ENCODE data around the gene MTMR11.
"Not testable (repeated sequence)": the region's sequence is repeated elsewhere in the genome, so short reads cannot be mapped to it uniquely, and the experiment has no call there.

The MTMR11 gene, protein sequence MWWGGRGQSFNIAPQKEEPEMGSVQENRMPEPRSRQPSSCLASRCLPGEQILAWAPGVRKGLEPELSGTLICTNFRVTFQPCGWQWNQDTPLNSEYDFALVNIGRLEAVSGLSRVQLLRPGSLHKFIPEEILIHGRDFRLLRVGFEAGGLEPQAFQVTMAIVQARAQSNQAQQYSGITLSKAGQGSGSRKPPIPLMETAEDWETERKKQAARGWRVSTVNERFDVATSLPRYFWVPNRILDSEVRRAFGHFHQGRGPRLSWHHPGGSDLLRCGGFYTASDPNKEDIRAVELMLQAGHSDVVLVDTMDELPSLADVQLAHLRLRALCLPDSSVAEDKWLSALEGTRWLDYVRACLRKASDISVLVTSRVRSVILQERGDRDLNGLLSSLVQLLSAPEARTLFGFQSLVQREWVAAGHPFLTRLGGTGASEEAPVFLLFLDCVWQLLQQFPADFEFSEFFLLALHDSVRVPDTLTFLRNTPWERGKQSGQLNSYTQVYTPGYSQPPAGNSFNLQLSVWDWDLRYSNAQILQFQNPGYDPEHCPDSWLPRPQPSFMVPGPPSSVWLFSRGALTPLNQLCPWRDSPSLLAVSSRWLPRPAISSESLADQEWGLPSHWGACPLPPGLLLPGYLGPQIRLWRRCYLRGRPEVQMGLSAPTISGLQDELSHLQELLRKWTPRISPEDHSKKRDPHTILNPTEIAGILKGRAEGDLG

DNA sequence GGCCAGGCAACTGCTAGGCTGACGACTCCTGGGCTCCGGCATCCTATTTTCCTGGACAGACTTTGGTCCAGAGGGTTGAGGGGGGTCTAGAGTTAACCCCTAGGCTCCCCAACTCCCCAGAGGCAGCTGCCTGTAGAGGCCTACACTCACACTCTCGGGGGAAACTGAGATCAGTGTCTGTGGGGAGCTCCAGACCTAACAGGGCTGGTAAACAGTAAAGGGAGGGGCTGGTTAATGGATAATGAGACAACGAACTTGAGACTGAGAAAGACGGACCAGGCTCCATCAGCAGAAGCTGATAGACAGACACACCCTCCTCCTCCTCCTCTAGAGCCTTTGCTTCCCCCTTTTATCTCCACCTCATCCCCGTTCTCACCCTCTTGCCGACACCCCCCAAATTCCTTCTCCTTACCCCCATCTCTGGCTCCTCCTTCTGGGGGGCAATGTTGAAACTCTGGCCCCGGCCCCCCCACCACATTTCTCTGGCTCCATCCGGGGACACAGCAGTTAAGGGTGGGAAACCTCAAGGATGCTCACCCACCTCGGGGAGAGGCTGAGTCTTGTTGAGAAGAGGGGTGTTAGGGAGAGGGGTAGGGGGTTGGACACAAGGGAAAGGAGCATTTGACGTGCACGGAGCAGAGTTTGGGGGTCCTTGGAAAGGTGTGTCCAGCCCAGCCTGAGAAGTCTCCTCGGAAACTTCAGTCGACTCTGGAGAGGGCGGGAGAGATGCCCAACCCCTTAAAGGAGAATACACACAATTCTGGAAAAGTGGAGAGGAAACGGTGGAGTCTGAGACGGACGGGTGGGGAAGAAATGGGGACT lies at the start of gene MTMR11:
Gene MTMR11 (minus strand): TSS at position 710 of the 822 bp plus-strand sequence. CDS start 232 bp downstream, at position 478.
- Mint-ChIP-seq H3K9me3 (no peaks in the 10 kb centered on the region), H3K27me3 (no peaks in the 10 kb centered on the region), H3K27ac (peak within 1 kb of the TSS in 1 of 2 donors; percentile 85), H3K4me1 (peaks cover 40% of the 10 kb centered on the region), H3K4me3 (peak within 1 kb of the TSS; percentile 55 to 65)
- ATAC-seq (no peak), DNase-seq (no peak)

DNA sequence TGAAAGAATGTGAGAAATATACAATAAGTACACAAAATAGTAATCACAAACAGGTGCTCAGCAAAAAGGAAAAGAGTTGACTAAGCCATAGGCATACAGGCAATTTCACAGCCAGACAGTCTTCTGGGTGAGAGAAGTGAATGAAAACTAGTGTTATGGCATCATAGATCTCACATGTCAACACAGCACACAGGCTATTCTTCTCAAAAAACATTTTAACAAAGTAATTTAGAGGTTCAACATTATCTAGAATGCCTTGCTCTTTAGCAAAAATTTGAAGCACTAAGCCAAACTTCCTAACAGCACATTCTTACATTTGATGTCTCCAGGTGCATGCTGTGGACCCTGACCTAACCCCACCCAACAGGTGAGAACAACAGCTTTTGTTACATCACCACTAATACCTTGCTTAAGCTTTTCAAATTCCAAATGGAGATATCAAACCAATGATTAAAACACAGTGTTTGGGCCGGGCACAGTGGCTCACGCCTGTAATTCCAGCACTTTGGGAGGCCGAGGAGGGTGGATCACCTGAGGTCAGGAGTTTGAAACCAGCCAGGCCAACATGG lies 43.4 kb upstream of the MTMR11 start:
- peak overlapping the region in 1 of 2 donors; percentile 3 for H3K4me3 Mint-ChIP-seq

DNA sequence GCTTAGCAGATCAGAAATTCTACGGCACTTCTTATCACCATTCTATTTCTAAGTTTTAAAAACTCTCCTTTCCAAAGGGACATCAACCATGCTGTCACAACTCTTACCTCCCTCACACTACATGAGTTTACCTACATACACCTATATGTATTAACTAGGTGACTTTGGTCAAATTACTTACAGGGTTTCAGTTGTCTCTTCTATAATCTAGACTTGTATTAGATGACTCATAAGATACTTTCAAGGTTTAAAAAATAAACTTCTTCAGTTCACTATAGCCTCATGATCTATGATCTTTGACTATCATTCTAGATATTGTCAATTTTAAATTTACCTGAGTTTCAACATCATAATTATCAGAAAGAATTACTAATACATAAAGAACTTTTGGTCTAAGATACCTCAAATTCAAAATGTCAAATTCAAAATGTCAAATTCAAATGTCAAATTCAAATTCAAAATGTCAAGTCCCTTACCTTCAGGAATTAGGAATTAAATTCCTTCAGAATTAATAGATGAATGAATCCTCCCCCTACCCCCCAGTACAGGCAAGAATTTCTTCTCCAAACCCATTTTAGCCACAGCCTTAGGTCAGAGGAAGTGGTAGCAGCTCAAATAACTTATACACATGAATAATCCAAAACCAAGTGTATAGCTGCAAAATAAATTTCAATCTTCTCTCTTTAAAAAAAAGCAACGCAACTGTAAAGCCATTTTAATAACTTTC lies 42.7 kb upstream of the MTMR11 start:
- Mint-ChIP-seq H3K27ac (no peak overlapping the region), H3K4me1 (peaks cover 35% of the 10 kb centered on the region), H3K4me3 (peak overlapping the region in 1 of 2 donors; percentile 3), H3K9me3 (no peaks in the 10 kb centered on the region), H3K27me3 (no peaks in the 10 kb centered on the region)
- ATAC-seq (peak; percentile 71), DNase-seq (no peak)

More for the DNA sequence above, 43.4 kb upstream of the MTMR11 start:
- Mint-ChIP-seq H3K27me3 (no peaks in the 10 kb centered on the region), H3K27ac (no peak overlapping the region), H3K4me1 (peaks cover 39% of the 10 kb centered on the region), H3K9me3 (no peaks in the 10 kb centered on the region)
- ATAC-seq (peak; percentile 49), DNase-seq (no peak)

DNA sequence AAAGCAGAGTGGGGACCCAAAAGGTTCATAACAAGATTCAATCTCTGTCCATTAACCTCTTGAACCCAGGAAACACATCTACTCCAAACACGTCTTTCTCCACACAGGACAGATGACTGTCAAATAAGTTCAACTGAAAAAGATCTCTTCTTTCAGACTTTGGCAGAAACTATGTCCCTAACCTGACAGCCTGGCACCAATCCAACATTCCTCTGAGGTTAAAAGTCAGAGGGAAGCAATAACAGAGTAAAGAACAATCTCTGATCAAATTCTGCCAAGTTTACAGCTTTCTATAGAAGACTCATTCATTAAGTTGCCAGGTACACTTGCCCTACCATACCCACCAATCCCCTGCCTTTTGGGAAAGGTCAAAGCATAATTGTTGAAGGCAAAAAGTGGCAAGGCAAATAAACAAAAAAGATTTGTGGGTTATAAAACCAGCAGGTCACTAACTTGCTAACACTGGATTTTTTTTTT lies 41.9 kb upstream of the MTMR11 start:
- no peak for DNase-seq
- H3K4me3 Mint-ChIP-seq: no peak overlapping the region

DNA sequence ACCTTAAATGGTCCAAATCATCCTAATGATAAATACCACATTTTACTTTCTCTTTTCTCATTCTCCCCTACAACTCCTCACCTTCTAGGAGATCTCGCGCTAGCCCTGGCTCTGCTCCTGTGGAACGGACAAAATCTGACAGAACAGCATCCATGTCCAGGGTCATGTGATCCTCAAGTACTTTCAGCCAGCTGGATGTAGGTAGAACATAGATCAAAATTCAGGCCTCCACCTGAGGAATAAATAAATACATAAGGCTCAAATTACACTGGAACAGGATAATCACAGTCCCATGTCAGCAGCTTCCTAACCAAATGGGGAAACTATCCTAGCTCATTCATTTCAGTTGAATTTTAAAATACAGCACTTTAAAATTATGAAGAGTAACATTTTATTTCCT lies 40.7 kb upstream of the MTMR11 start:
- H3K27ac Mint-ChIP-seq: no peak overlapping the region
- peaks cover 35% of the 10 kb centered on the region for H3K4me1 Mint-ChIP-seq
- H3K4me3 Mint-ChIP-seq: no peak overlapping the region
- H3K9me3 Mint-ChIP-seq: no peaks in the 10 kb centered on the region
- no peak for ATAC-seq
- no peaks in the 10 kb centered on the region for H3K27me3 Mint-ChIP-seq
- no peak for DNase-seq

More for the DNA sequence above, 41.9 kb upstream of the MTMR11 start:
- no peak for ATAC-seq
- Mint-ChIP-seq H3K4me1 (peaks cover 35% of the 10 kb centered on the region), H3K27me3 (no peaks in the 10 kb centered on the region), H3K9me3 (no peaks in the 10 kb centered on the region), H3K27ac (no peak overlapping the region)

DNA sequence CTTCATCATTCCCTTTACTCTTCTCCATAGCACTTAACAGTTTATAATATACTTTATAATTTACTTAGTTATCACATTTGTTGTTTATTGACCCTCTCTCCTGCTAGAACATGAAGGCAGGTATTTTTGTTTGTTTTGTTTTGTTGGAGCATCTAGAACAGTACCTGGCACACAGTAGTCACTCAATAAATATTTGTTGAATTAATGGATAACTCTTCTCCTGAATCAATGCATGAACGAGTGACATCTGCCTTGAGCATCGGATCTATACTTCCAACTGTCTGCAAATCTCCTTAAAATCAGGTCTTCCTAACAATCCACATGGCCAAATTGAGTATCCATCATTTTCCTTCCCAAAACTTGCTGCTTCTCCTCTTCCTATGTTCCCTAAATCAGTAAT lies 35.9 kb upstream of the MTMR11 start:
- Mint-ChIP-seq H3K4me1 (no peaks in the 10 kb centered on the region), H3K27me3 (no peaks in the 10 kb centered on the region), H3K9me3 (no peaks in the 10 kb centered on the region), H3K4me3 (no peak overlapping the region), H3K27ac (no peak overlapping the region)
- ATAC-seq: no peak
- no peak for DNase-seq

DNA sequence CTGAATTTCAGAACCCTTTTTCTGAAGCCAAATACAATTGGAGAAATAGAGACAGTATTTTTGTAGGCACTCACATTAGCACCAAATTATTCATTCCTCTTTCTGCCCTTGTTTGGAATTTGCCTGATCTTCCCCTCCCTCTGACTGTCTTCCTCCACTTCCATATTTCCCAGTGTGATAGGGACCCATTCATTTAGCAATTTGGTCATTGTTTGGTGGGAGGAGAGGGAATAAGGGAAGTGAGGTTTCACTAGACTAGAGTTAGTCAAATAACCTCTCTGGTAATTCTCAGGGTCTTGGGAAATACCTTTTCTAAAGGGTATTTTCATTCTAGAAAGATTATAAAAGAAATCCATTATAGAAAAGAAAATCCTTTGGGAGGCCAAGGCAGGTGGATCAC lies 31.0 kb upstream of the MTMR11 start:
- H3K27ac Mint-ChIP-seq: no peak overlapping the region
- H3K4me3 Mint-ChIP-seq: no peak overlapping the region
- no peaks in the 10 kb centered on the region for H3K9me3 Mint-ChIP-seq
- DNase-seq (no peak), ATAC-seq (no peak)
- peaks cover 5% of the 10 kb centered on the region for H3K4me1 Mint-ChIP-seq
- H3K27me3 Mint-ChIP-seq: no peaks in the 10 kb centered on the region

DNA sequence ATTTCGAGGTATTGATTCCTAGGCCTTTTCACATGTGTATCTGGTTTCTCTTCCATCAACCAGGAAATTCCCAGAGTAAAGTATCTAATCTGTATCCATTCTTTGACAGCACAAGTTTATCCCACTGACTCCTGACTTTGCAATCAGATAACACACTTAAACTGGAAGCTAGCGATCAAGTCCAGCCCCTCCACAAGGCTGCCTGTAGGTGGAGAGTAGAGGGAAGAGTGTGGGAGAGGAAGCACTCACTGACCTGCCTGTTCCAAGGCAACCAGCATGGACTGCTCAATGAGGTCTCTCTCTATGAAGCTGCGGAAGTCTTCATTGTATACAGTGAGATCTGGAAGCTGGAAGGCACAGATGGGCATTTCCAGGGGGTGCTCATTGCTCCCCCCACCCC lies 30.4 kb upstream of the MTMR11 start:
- Mint-ChIP-seq H3K9me3 (no peaks in the 10 kb centered on the region), H3K4me1 (peaks cover 11% of the 10 kb centered on the region), H3K27ac (no peak overlapping the region), H3K27me3 (no peaks in the 10 kb centered on the region), H3K4me3 (no peak overlapping the region)
- DNase-seq (no peak), ATAC-seq (no peak)

DNA sequence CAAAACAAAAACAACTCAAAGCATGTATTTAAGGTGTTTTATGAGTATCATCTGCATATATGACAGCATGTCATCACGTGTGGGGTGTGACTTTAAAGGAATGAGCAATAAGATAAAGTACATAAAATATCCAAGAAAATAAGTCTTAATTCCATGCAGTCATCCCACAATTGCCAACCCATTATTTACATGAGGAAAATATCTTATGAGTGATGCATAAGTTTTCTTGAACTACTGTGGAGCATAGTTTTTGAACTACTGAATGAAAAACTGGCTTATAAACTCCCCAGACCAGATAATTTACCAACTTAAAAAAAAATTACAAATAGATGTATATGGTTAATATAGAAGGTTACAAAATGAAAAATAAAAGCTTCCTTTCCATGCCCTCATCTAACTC lies 29.7 kb upstream of the MTMR11 start:
- ATAC-seq (no peak), DNase-seq (no peak)
- H3K27ac Mint-ChIP-seq: no peak overlapping the region
- no peak overlapping the region for H3K4me3 Mint-ChIP-seq
- no peaks in the 10 kb centered on the region for H3K27me3 Mint-ChIP-seq
- peaks cover 14% of the 10 kb centered on the region for H3K4me1 Mint-ChIP-seq
- no peaks in the 10 kb centered on the region for H3K9me3 Mint-ChIP-seq

DNA sequence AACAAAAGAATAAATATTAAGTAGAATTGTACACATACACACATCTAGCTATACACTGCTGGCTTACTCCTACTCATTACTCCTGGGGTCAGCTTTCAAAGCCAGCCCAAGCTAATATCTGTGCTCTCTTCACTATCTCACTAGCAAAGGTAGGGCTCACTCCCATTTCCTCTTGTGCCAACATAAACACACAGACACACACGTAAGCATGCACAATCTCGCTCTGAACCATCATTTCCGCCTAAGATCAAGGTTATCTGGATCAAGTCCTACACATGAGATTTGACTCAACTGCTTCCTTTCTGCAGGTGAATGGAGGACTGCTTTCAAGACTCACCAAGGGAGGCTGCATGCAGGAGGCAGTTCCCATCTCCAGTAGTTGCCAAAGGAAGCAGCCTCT lies 28.8 kb upstream of the MTMR11 start:
- ATAC-seq: no peak
- DNase-seq: no peak
- H3K27ac Mint-ChIP-seq: no peak overlapping the region

DNA sequence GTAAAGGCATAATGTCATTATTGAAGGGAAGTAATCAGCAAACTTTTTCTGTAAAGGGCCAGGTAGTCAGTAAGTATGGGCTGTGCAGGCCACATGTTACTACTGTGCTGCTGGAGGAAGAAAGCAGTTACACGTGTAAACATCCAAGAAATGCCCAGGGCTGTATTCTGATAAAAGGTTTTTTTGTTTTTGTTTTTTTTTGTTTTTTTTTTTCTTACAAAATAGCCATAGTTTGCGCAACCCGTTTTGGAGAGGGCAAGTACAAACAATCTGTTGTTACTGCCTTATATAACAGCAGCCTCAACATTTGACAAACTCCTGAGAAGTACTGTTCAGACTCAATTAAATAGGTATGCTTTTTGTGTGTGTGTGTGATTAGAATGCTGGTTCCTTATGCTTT lies 26.7 kb upstream of the MTMR11 start:
- ATAC-seq (no peak), DNase-seq (no peak)
- Mint-ChIP-seq H3K9me3 (no peaks in the 10 kb centered on the region), H3K27ac (no peak overlapping the region), H3K4me1 (peaks cover 14% of the 10 kb centered on the region), H3K4me3 (no peak overlapping the region), H3K27me3 (no peaks in the 10 kb centered on the region)

More for the DNA sequence above, 28.8 kb upstream of the MTMR11 start:
- no peaks in the 10 kb centered on the region for H3K27me3 Mint-ChIP-seq
- H3K4me3 Mint-ChIP-seq: no peak overlapping the region
- peaks cover 14% of the 10 kb centered on the region for H3K4me1 Mint-ChIP-seq
- no peaks in the 10 kb centered on the region for H3K9me3 Mint-ChIP-seq

DNA sequence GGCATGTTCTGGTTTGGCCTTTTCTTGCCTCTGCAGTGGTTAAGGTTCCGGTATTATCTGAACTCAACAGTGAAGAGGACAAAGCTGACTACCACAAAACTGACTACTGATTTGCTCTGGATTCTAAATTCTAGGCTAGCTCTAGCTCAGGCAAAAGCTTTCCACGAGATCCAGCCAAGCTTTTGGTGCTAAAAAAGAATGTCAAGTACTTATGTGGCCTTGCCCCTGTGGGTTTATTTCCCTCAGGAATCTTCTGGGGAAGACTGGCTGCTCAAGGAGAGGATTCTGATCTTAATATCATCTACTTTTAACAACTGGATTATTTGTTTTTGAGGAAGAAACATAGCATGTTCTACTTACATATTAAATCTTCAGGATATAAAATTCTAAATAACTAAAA lies 26.1 kb upstream of the MTMR11 start:
- H3K27me3 Mint-ChIP-seq: no peaks in the 10 kb centered on the region
- DNase-seq (no peak), ATAC-seq (no peak)
- H3K9me3 Mint-ChIP-seq: no peaks in the 10 kb centered on the region
- H3K4me1 Mint-ChIP-seq: peaks cover 14% of the 10 kb centered on the region
- H3K27ac Mint-ChIP-seq: no peak overlapping the region
- H3K4me3 Mint-ChIP-seq: no peak overlapping the region

DNA sequence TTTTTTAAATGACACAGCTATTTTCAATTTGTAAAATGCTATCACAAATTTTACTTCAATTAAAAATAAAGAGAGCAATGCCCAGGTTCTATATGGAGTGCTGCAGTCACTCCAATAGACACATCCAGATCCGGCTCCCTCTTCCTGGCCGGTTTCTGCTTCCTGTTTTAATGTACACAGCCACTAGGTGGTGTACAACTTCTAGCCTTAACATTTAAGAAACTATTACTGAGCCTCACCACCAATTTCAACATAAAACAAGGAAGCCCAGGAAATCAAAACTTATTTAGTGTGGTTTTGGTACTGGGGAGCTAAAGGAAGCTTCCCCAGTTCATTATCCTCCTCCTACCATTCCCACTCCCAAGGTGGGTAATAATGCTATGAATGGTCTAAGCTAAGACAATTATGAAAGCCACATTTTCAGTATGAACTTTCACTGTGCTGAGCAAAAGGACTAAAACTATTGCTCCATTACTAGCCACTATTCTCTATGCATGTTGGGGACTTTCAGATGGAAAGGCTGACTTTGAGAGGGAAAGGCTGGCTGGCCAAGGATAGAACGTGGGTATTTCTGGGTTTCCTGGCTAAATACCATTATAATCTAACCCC lies 25.5 kb upstream of the MTMR11 start:
- H3K27ac Mint-ChIP-seq: peak overlapping the region in 1 of 2 donors; percentile 88
- H3K9me3 Mint-ChIP-seq: no peaks in the 10 kb centered on the region

DNA sequence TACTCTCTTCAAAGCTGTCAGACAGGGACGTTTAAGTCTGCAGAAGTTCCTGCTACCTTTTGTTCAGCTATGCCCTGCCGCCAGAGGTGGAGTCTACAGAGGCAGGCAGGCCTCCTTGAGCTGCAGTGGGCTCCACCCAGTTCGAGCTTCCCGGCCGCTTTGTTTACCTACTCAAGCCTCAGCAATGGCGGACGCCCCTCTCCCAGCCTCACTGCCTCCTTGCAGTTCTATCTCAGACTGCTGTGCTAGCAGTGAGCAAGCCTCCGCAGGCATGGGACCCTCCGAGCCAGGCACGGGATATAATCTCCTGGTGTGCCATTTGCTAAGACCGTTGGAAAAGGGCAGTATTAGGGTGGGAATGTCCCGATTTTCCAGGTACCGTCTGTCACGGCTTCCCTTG lies 20.9 kb upstream of the MTMR11 start:
- H3K4me1 Mint-ChIP-seq, H3K27me3 Mint-ChIP-seq: not testable (repeated sequence)

More for the DNA sequence above, 25.5 kb upstream of the MTMR11 start:
- no peaks in the 10 kb centered on the region for H3K27me3 Mint-ChIP-seq
- no peak overlapping the region for H3K4me3 Mint-ChIP-seq
- DNase-seq (peak; percentile 19 to 50), ATAC-seq (peak; percentile 70)
- peaks cover 14% of the 10 kb centered on the region for H3K4me1 Mint-ChIP-seq

More for the DNA sequence above, 20.9 kb upstream of the MTMR11 start:
- H3K4me3 Mint-ChIP-seq, H3K9me3 Mint-ChIP-seq, DNase-seq, H3K27ac Mint-ChIP-seq, ATAC-seq: not testable (repeated sequence)

All from stimulated activated naive CD8-positive, alpha-beta T cell treated with anti-CD3 and anti-CD28 coated beads, Interleukin-15, amount 100 ng/mL, for 72 hours (primary cell).